Vagina (tissue), 2 donors: ENCODE results near the gene PDXP. TPM values are rescaled to one million over a fixed set of nuclear protein-coding genes. Genes with fewer than 3 reads are reported as not detected.
A peak's percentile ranks its signal among the peaks of the same experiment; 100 is the strongest.

Experiments used
- DNase-seq, 2 donors: peaks; one replicate each; pipeline ENCODE4 v3.0.0-alpha.2; 2017; ENCODE audit errors: extremely low spot score in 2 of 2
- H3K27ac ChIP-seq: fragments of 200-600 bp; sonication (generic); one replicate; pipeline ENCODE4 v1.5.1; 2019
- H3K27me3 ChIP-seq: fragments of 200-600 bp; sonication (generic); one replicate; pipeline ENCODE4 v1.5.1; 2019
- H3K36me3 ChIP-seq, 2 donors: fragments of 200-600 bp; sonication (generic); one replicate each; pipeline ENCODE4 v1.5.1; 2017 to 2019
- H3K4me1 ChIP-seq: fragments of 200-600 bp; sonication (generic); one replicate; pipeline ENCODE4 v1.5.1; 2019
- H3K4me3 ChIP-seq, 2 donors: fragments of 200-600 bp; sonication (generic); 1 replicate in 1 of 2; 2 replicates in 1 of 2; pipeline ENCODE4 v1.5.1; 2016 to 2019
- H3K9me3 ChIP-seq: fragments of 200-600 bp; sonication (generic); one replicate; pipeline ENCODE4 v1.5.1; 2019
- CTCF ChIP-seq, 3 experiments: fragments of 450-650 bp in 2 of 3; fragments of 200-600 bp in 1 of 3; sonication (generic) in 1 of 3; IDR thresholded peaks; one replicate each; pipeline ENCODE4 v1.5.1; 2017 to 2019; ENCODE audit warnings: antibody characterized with exemption in 3 of 3, mild to moderate bottlenecking in 2 of 3, moderate library complexity in 2 of 3
- POLR2A ChIP-seq, 2 donors: fragments of 450-650 bp; IDR thresholded peaks; one replicate each; pipeline ENCODE4 v1.6.1; 2017; ENCODE audit warnings: antibody characterized with exemption in 2 of 2, mild to moderate bottlenecking in 2 of 2, moderate library complexity in 2 of 2
- POLR2AphosphoS5 ChIP-seq, 2 donors: sonication (generic); formaldehyde crosslinking; IDR thresholded peaks; one replicate each; pipeline ENCODE4 v1.9.0; 2017; ENCODE audit warnings: antibody characterized with exemption in 2 of 2, mild to moderate bottlenecking in 2 of 2, low read depth in 1 of 2; ENCODE audit not compliant: insufficient read depth in 1 of 2
- intact Hi-C: fragments of 100-400 bp; cut with DNase I; formaldehyde crosslinking; loops from one replicate; pipeline ENCODE4 v1.15.1; 2023
- total RNA-seq: library from RNA; depleted of rRNA; stranded (reverse); fragments of >200 nt; gene quantifications from one replicate; pipeline ENCODE4 v1.2.3, GENCODE V29; 2016

Gene PDXP
- total RNA-seq, 1 donor from 2014 or later: 6.4 TPM

- DNase-seq: no peak
- Histone ChIP-seq H3K9me3 (no peaks in the 10 kb centered on the region), H3K4me1 (peaks cover 44% of the 10 kb centered on the region), H3K27ac (peak overlapping the region; percentile 74), H3K36me3 (peaks cover 0 to 19% of the 10 kb centered on the region in 2 donors), H3K27me3 (no peaks in the 10 kb centered on the region), H3K4me3 (peak overlapping the region; percentile 46 to 85)
- no peak for TF ChIP-seq CTCF (IDR thresholded peaks at IDR 0.05)
- TF ChIP-seq POLR2AphosphoS5 (IDR thresholded peaks at IDR 0.05; ENCODE audit: insufficient read depth in 1 of 2, low read depth in 1 of 2): no peak
- no peak for TF ChIP-seq POLR2A (IDR thresholded peaks at IDR 0.05)
- intact Hi-C loops: no loop called here
Measured at GRCh38 chr22:37657590-37658132, 862 bp upstream of the PDXP start.

- Histone ChIP-seq H3K27me3 (no peaks in the 10 kb centered on the region), H3K27ac (no peak overlapping the region), H3K36me3 (peaks cover 0 to 6% of the 10 kb centered on the region in 2 donors), H3K4me3 (peak overlapping the region; percentile 46 to 85), H3K9me3 (no peaks in the 10 kb centered on the region), H3K4me1 (peaks cover 45% of the 10 kb centered on the region)
- DNase-seq: no peak
- TF ChIP-seq POLR2A (IDR thresholded peaks at IDR 0.05) (no peak), POLR2AphosphoS5 (IDR thresholded peaks at IDR 0.05; ENCODE audit: insufficient read depth in 1 of 2, low read depth in 1 of 2) (no peak), CTCF (IDR thresholded peaks at IDR 0.05) (no peak)
- intact Hi-C loops: no loop called here
Measured at GRCh38 chr22:37659066-37659896, 758 bp downstream of the PDXP start.

- H3K27ac ChIP-seq: peak overlapping the region; percentile 68
- DNase-seq: no peak
- no peaks in the 10 kb centered on the region for H3K9me3 ChIP-seq
- peaks cover 45% of the 10 kb centered on the region for H3K4me1 ChIP-seq
- intact Hi-C loops: no loop called here
- peak overlapping the region; percentile 46 to 85 for H3K4me3 ChIP-seq
- H3K36me3 ChIP-seq: no peaks in the 10 kb centered on the region
- TF ChIP-seq POLR2A (IDR thresholded peaks at IDR 0.05): no peak
- no peak for TF ChIP-seq POLR2AphosphoS5 (IDR thresholded peaks at IDR 0.05; ENCODE audit: insufficient read depth in 1 of 2, low read depth in 1 of 2)
- no peak for TF ChIP-seq CTCF (IDR thresholded peaks at IDR 0.05)
- no peaks in the 10 kb centered on the region for H3K27me3 ChIP-seq
Measured at GRCh38 chr22:37659897-37660708, 1.6 kb downstream of the PDXP start.

- no peak overlapping the region for H3K4me3 ChIP-seq
- peaks cover 0 to 2% of the 10 kb centered on the region in 2 donors for H3K36me3 ChIP-seq
- peak overlapping the region; percentile 68 for H3K27ac ChIP-seq
- no peak for TF ChIP-seq POLR2AphosphoS5 (IDR thresholded peaks at IDR 0.05; ENCODE audit: insufficient read depth in 1 of 2, low read depth in 1 of 2)
- TF ChIP-seq POLR2A (IDR thresholded peaks at IDR 0.05): no peak
- TF ChIP-seq CTCF (IDR thresholded peaks at IDR 0.05): no peak
- H3K9me3 ChIP-seq: no peaks in the 10 kb centered on the region
- no peaks in the 10 kb centered on the region for H3K27me3 ChIP-seq
- H3K4me1 ChIP-seq: peaks cover 45% of the 10 kb centered on the region
- intact Hi-C loops: no loop called here
- no peak for DNase-seq
Measured at GRCh38 chr22:37660709-37661045, 2.2 kb downstream of the PDXP start.
